H9 (cell line): ENCODE results near the gene CCDC92B. TPM values are rescaled to one million over a fixed set of nuclear protein-coding genes. Genes with fewer than 3 reads are reported as not detected.

Experiments
- DNase-seq: peaks from one replicate; pipeline ENCODE4 v3.0.0-alpha.2; 2017
- H2AFZ ChIP-seq: one replicate; pipeline ENCODE4 v1.6.1; 2013; ENCODE audit warnings: mild to moderate bottlenecking, low read length, control low read depth, moderate library complexity
- H2AK5ac ChIP-seq: 2 replicates; pipeline ENCODE4 v1.6.1; 2013; ENCODE audit warnings: low read length, control low read depth, mixed read lengths; ENCODE audit not compliant: insufficient read length
- H2BK120ac ChIP-seq: one replicate; pipeline ENCODE4 v1.6.1; 2013; ENCODE audit warnings: low read depth, mild to moderate bottlenecking, low read length, control low read depth, inconsistent platforms; ENCODE audit not compliant: poor library complexity, severe bottlenecking
- H2BK12ac ChIP-seq: 2 replicates; pipeline ENCODE4 v1.6.1; 2013; ENCODE audit warnings: low read length, control low read depth, mixed read lengths, low read depth; ENCODE audit not compliant: insufficient read length
- H2BK15ac ChIP-seq: 2 replicates; pipeline ENCODE4 v1.6.1; 2013; ENCODE audit warnings: low read depth, low read length, control low read depth
- H2BK20ac ChIP-seq: one replicate; pipeline ENCODE4 v1.6.1; 2013; ENCODE audit warnings: low read depth, mild to moderate bottlenecking, low read length, control low read depth, inconsistent platforms; ENCODE audit not compliant: poor library complexity, severe bottlenecking
- H2BK5ac ChIP-seq: 2 replicates; pipeline ENCODE4 v1.6.1; 2013; ENCODE audit warnings: low read length, control low read depth, mixed read lengths; ENCODE audit not compliant: insufficient read length
- H3K14ac ChIP-seq: 2 replicates; pipeline ENCODE4 v1.6.1; 2013; ENCODE audit warnings: low read length, control low read depth; ENCODE audit not compliant: insufficient read depth
- H3K18ac ChIP-seq: 2 replicates; pipeline ENCODE4 v1.6.1; 2013; ENCODE audit warnings: low read depth, mild to moderate bottlenecking, mixed read lengths, low read length, control low read depth; ENCODE audit not compliant: insufficient read length
- H3K23ac ChIP-seq: 2 replicates; pipeline ENCODE4 v1.6.1; 2013; ENCODE audit warnings: low read length, control low read depth, mixed read lengths, low read depth; ENCODE audit not compliant: insufficient read length
- H3K23me2 ChIP-seq: 2 replicates; pipeline ENCODE4 v1.6.1; 2013; ENCODE audit warnings: low read depth, mild to moderate bottlenecking, mixed read lengths, low read length, control low read depth; ENCODE audit not compliant: insufficient read length, poor library complexity, severe bottlenecking
- H3K27ac ChIP-seq: 2 replicates; pipeline ENCODE4 v1.5.1; 2013; ENCODE audit warnings: low read length, control low read depth, mixed read lengths, low read depth; ENCODE audit not compliant: insufficient read length
- H3K27me3 ChIP-seq: 2 replicates; pipeline ENCODE4 v1.6.1; 2013; ENCODE audit warnings: low read length, control low read depth, inconsistent platforms; ENCODE audit not compliant: insufficient read depth
- H3K4ac ChIP-seq: 2 replicates; pipeline ENCODE4 v1.6.1; 2013; ENCODE audit warnings: low read depth, mild to moderate bottlenecking, control low read depth, inconsistent platforms, low read length, moderate library complexity
- H3K4me1 ChIP-seq: 2 replicates; pipeline ENCODE4 v1.6.1; 2013; ENCODE audit warnings: low read length, control low read depth, inconsistent platforms; ENCODE audit not compliant: insufficient read depth
- H3K4me2 ChIP-seq: 2 replicates; pipeline ENCODE4 v1.6.1; 2013; ENCODE audit warnings: low read length, control low read depth, mixed read lengths; ENCODE audit not compliant: insufficient read length, insufficient read depth
- H3K56ac ChIP-seq: 2 replicates; pipeline ENCODE4 v1.6.1; 2013; ENCODE audit warnings: low read depth, mild to moderate bottlenecking, mixed read lengths, low read length, control low read depth; ENCODE audit not compliant: insufficient read length
- H3K79me1 ChIP-seq: 2 replicates; pipeline ENCODE4 v1.6.1; 2013; ENCODE audit warnings: low read depth, mild to moderate bottlenecking, moderate library complexity, low read length, control low read depth, inconsistent platforms; ENCODE audit not compliant: insufficient read depth, poor library complexity, severe bottlenecking
- H3K79me2 ChIP-seq: 2 replicates; pipeline ENCODE4 v1.6.1; 2013; ENCODE audit warnings: low read length, control low read depth, inconsistent platforms; ENCODE audit not compliant: insufficient read depth
- H3K9ac ChIP-seq: 2 replicates; pipeline ENCODE4 v1.6.1; 2013; ENCODE audit warnings: low read length, control low read depth, mixed read lengths; ENCODE audit not compliant: insufficient read length; ENCODE audit errors: extremely low read depth
- H3K9me3 ChIP-seq: one replicate; pipeline ENCODE4 v1.6.1; 2013; ENCODE audit warnings: low read depth, low read length, inconsistent platforms; ENCODE audit not compliant: control insufficient read depth
- H3T11ph ChIP-seq: one replicate; pipeline ENCODE4 v1.6.1; 2013; ENCODE audit warnings: mild to moderate bottlenecking, low read length, control low read depth, inconsistent platforms
- H4K20me1 ChIP-seq: one replicate; pipeline ENCODE4 v1.6.1; 2013; ENCODE audit not compliant: control insufficient read depth, insufficient read length, insufficient read depth
- H4K5ac ChIP-seq: 2 replicates; pipeline ENCODE4 v1.6.1; 2013; ENCODE audit warnings: low read depth, mild to moderate bottlenecking, mixed read lengths, low read length, control low read depth; ENCODE audit not compliant: insufficient read length
- H4K8ac ChIP-seq: replicated peaks from 2 replicates; pipeline ENCODE4 v1.6.1; 2013; ENCODE audit warnings: low read length, control low read depth, mixed read lengths, low read depth; ENCODE audit not compliant: insufficient read length
- H4K91ac ChIP-seq: 2 replicates; pipeline ENCODE4 v1.6.1; 2013; ENCODE audit warnings: low read depth, mild to moderate bottlenecking, moderate library complexity, mixed read lengths, low read length, control low read depth; ENCODE audit not compliant: insufficient read length
- H3K27ac Mint-ChIP-seq, 3 experiments: 2 replicates in 2 of 3; 3 replicates in 1 of 3; pipeline ENCODE4 v1.8.0; 2020 to 2021; ENCODE audit warnings: mixed read lengths in 3 of 3, mild to moderate bottlenecking in 1 of 3, moderate library complexity in 1 of 3
- H3K27me3 Mint-ChIP-seq: 2 replicates; pipeline ENCODE4 v1.8.0; 2021; ENCODE audit warnings: low read depth, mild to moderate bottlenecking, moderate library complexity, mixed read lengths
- H3K36me3 Mint-ChIP-seq, 3 experiments: 2 replicates in 2 of 3; 3 replicates in 1 of 3; pipeline ENCODE4 v1.8.0; 2020 to 2021; ENCODE audit warnings: low read depth in 3 of 3, mixed read lengths in 3 of 3; ENCODE audit not compliant: insufficient read depth in 1 of 3
- H3K4me1 Mint-ChIP-seq, 2 experiments: 2 replicates each; pipeline ENCODE4 v1.8.0; 2020; ENCODE audit warnings: mixed read lengths in 2 of 2
- H3K4me3 Mint-ChIP-seq, 2 experiments: 2 replicates in 1 of 2; 3 replicates in 1 of 2; pipeline ENCODE4 v1.8.0; 2020 to 2021; ENCODE audit warnings: mild to moderate bottlenecking in 2 of 2, mixed read lengths in 2 of 2, moderate library complexity in 1 of 2
- H3K9me3 Mint-ChIP-seq, 2 experiments: 2 replicates in 1 of 2; 3 replicates in 1 of 2; pipeline ENCODE4 v1.8.0; 2020; ENCODE audit warnings: mild to moderate bottlenecking in 2 of 2, mixed read lengths in 2 of 2, moderate library complexity in 1 of 2
- CTCF ChIP-seq: fragments of 200-600 bp; sonication (generic); conservative IDR thresholded peaks from 3 replicates; pipeline ENCODE4 v1.8.0; 2021; ENCODE audit warnings: antibody characterized with exemption, mild to moderate bottlenecking
- WGBS: extraction: QIAGEN DNeasy Blood & Tissue Kit; methylation state at CpG from one replicate; pipeline ENCODE4 v1.1.7; 2013; ENCODE audit warnings: missing lambda C conversion rate, low lambda C conversion rate, mixed read lengths; ENCODE audit not compliant: insufficient read length; ENCODE audit errors: extremely low coverage; 5-methylcytosine and 5-hydroxymethylcytosine counted together
- total RNA-seq: library from RNA; stranded (reverse); gene quantifications from 2 replicates; pipeline ENCODE4 v1.2.1, GENCODE V29; 2021

Gene CCDC92B
- total RNA-seq, 1 experiment from 2014 or later: 8.0 TPM

- no peaks in the 10 kb centered on the region for H3K79me1 ChIP-seq
- H4K20me1 ChIP-seq: no peaks in the 10 kb centered on the region
- no peaks in the 10 kb centered on the region for H3K4me1 ChIP-seq
- H3K79me2 ChIP-seq: no peaks in the 10 kb centered on the region
- no peak overlapping the region for H3K27ac ChIP-seq
- H3K4me1 Mint-ChIP-seq: peaks cover 5 to 6% of the 10 kb centered on the region in 2 experiments
- no peak overlapping the region for H4K8ac ChIP-seq
- H3K56ac ChIP-seq: no peak overlapping the region
- no peak overlapping the region for H3K4me2 ChIP-seq
- no peaks in the 10 kb centered on the region for H3K9me3 ChIP-seq
- H2BK120ac ChIP-seq: no peak overlapping the region
- H2BK12ac ChIP-seq: no peak overlapping the region
- no peak overlapping the region for H4K91ac ChIP-seq
- H3K23ac ChIP-seq: no peak overlapping the region
- H3K9me3 Mint-ChIP-seq: no peaks in the 10 kb centered on the region
- H3K27me3 ChIP-seq: no peaks in the 10 kb centered on the region
- H3K36me3 Mint-ChIP-seq: peaks cover 5 to 25% (median 24%) of the 10 kb centered on the region in 3 experiments; a peak in 6 of 7 replicates
- H2BK15ac ChIP-seq: no peak overlapping the region
- H3K4me3 Mint-ChIP-seq: no peak overlapping the region
- H3K9ac ChIP-seq: no peak overlapping the region
- DNase-seq: peak; percentile 79
- WGBS: no CpG with 5 or more reads among the region's 71 CpGs
- H2BK20ac ChIP-seq: no peak overlapping the region
- H3K27me3 Mint-ChIP-seq: no peaks in the 10 kb centered on the region
- no peak overlapping the region for H3K27ac Mint-ChIP-seq
- no peak overlapping the region; the same call in 1 of the 2 replicates for H3K14ac ChIP-seq
- H3T11ph ChIP-seq: no peak overlapping the region
- no peak overlapping the region for H3K4ac ChIP-seq
- no peak overlapping the region for H2AK5ac ChIP-seq
- H2AFZ ChIP-seq: no peak overlapping the region
- no peak overlapping the region for H3K18ac ChIP-seq
- no peak for TF ChIP-seq CTCF
- no peak overlapping the region for H4K5ac ChIP-seq
- no peaks in the 10 kb centered on the region for H3K23me2 ChIP-seq
- H2BK5ac ChIP-seq: no peak overlapping the region
These were observed 57.3 kb downstream of the CCDC92B start for GRCh38 chr17:2691965-2692780.
